Measurements from ENCODE around the gene TSHR.

Gene TSHR

DNA sequence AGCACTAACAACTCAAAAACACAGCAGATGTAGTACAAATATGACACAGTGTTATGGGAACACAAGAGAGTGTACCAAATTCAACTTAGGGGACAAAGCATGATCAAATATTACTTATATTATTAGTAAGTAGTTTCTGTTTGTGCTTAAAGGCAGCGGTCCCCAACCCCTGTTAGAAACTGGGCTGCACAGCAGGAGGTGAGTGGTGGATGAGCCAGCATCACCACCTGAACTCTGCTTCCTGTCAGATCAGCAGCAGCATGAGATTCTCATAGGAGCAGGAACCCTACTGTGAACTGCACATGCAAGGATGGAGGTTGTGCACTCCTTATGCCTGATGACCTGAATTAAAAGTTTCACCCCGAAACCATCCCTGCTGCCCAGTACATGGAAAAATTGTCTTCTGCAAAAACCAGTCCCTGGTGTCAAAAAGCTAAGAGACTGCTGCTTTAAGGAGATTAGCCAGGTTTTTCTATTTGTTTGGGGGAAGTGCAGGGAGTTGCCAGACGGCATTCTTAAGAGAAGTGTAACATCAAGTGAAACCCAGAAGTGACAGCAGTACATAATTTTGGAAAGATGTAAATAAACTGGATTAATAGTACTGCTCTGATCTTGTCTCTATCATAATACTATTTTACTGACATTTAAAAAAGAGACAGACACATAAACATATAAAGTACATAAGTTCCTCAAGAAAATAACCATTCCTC is 238.7 kb downstream of the TSHR start:
- no peak for DNase-seq
